ENCODE results near the gene PCIF1. TPM values are rescaled to one million over a fixed set of nuclear protein-coding genes. Genes with fewer than 3 reads are reported as not detected.

PCIF1 gene
- total RNA-seq, 1 experiment from 2014 or later, result 18.4 TPM

GRCh38 chr20:45910670-45911485 is 23.6 kb upstream of the PCIF1 start:
- Histone ChIP-seq H3K79me2 (ENCODE audit: low read length) (no peaks in the 10 kb centered on the region), H3K4me1 (ENCODE audit: insufficient read depth, low read length) (peaks cover 15% of the 10 kb centered on the region), H3K9me2 (replicated peaks; ENCODE audit: low read length) (no peaks in the 10 kb centered on the region), H3F3A (ENCODE audit: low read length, unreplicated experiment) (peaks cover 4% of the 10 kb centered on the region), H3K9ac (ENCODE audit: low read length) (peak overlapping the region; percentile 63), H3K9me3 (ENCODE audit: low read length) (no peaks in the 10 kb centered on the region), H3K27ac (ENCODE audit: low read length) (peak overlapping the region; percentile 35), H3K27me3 (ENCODE audit: low read length) (no peaks in the 10 kb centered on the region), H3K36me3 (ENCODE audit: low read depth, low read length) (no peaks in the 10 kb centered on the region), H4K20me1 (ENCODE audit: low read length) (no peaks in the 10 kb centered on the region), H3K4me2 (ENCODE audit: low read length) (peak overlapping the region; percentile 84), H2AFZ (ENCODE audit: low read length) (peak overlapping the region; percentile 53), H3K4me3 (ENCODE audit: low read length) (peak overlapping the region; percentile 65)
- intact Hi-C loops (cut with micrococcal nuclease), result no loop called here
- CTCF ChIA-PET, result no interaction called here
- POLR2A ChIA-PET (ENCODE audit: unreplicated experiment), result interaction anchor here (0.6 to 1.1 kb wide), 4 partner anchors 24 to 99 kb away, joined by 3 to 20 read pairs (median 14); no protein-coding TSS in a partner anchor
- ATAC-seq (peak; percentile 76), DNase-seq (peak; percentile 99)
- TF ChIP-seq EZH2phosphoT487 (IDR thresholded peaks at IDR 0.05; ENCODE audit: borderline replicate concordance, low read length), result no peak
- TF ChIP-seq, protein P1, sequence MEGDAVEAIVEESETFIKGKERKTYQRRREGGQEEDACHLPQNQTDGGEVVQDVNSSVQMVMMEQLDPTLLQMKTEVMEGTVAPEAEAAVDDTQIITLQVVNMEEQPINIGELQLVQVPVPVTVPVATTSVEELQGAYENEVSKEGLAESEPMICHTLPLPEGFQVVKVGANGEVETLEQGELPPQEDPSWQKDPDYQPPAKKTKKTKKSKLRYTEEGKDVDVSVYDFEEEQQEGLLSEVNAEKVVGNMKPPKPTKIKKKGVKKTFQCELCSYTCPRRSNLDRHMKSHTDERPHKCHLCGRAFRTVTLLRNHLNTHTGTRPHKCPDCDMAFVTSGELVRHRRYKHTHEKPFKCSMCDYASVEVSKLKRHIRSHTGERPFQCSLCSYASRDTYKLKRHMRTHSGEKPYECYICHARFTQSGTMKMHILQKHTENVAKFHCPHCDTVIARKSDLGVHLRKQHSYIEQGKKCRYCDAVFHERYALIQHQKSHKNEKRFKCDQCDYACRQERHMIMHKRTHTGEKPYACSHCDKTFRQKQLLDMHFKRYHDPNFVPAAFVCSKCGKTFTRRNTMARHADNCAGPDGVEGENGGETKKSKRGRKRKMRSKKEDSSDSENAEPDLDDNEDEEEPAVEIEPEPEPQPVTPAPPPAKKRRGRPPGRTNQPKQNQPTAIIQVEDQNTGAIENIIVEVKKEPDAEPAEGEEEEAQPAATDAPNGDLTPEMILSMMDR (conservative IDR thresholded peaks at IDR 0.05; ENCODE audit: low read depth, low read length), result no peak
- TF ChIP-seq EZH2 (IDR thresholded peaks at IDR 0.05; ENCODE audit: low read length, unreplicated experiment), result no peak
- no TSS peak for BruUV-seq (replicated peaks)

GRCh38 chr20:45911486-45912343 is 22.8 kb upstream of the PCIF1 start, which contains the start of gene PLTP:
TSS of gene PLTP (minus strand) at chr20:45912155. CDS start at chr20:45911452, 703 bp downstream.
- peak within 1 kb of the TSS; percentile 35 for H3K27ac ChIP-seq (ENCODE audit: low read length)
- CTCF ChIA-PET, result interaction anchor here (0.5 kb wide), 1 partner anchor 76 kb away, joined by 3 read pairs; no protein-coding TSS in a partner anchor
- H3K79me2 ChIP-seq (ENCODE audit: low read length), result no peaks in the 10 kb centered on the region
- no peaks in the 10 kb centered on the region for H3K9me2 ChIP-seq (replicated peaks; ENCODE audit: low read length)
- H4K20me1 ChIP-seq (ENCODE audit: low read length), result no peaks in the 10 kb centered on the region
- no peaks in the 10 kb centered on the region for H3K36me3 ChIP-seq (ENCODE audit: low read depth, low read length)
- peak within 1 kb of the TSS; percentile 65 for H3K4me3 ChIP-seq (ENCODE audit: low read length)
- peak within 1 kb of the TSS; percentile 84 for H3K4me2 ChIP-seq (ENCODE audit: low read length)
- no peaks in the 10 kb centered on the region for H3F3A ChIP-seq (ENCODE audit: low read length, unreplicated experiment)
- POLR2A ChIA-PET (ENCODE audit: unreplicated experiment), result interaction anchor here (0.5 to 0.7 kb wide), 4 partner anchors 24 to 100 kb away, joined by 3 to 10 read pairs (median 6); no protein-coding TSS in a partner anchor
- intact Hi-C loops (cut with micrococcal nuclease), result no loop called here
- TF ChIP-seq, protein P1 (conservative IDR thresholded peaks at IDR 0.05; ENCODE audit: low read depth, low read length), result no peak
- no peak for TF ChIP-seq EZH2phosphoT487 (IDR thresholded peaks at IDR 0.05; ENCODE audit: borderline replicate concordance, low read length)
- TF ChIP-seq EZH2 (IDR thresholded peaks at IDR 0.05; ENCODE audit: low read length, unreplicated experiment), result no peak
- H3K27me3 ChIP-seq (ENCODE audit: low read length), result no peaks in the 10 kb centered on the region
- 0 out of 2 replicates have a peak, but pooled peaks cover 9% of the 10 kb centered on the region for H3K4me1 ChIP-seq (ENCODE audit: insufficient read depth, low read length)
- ATAC-seq, result peak; percentile 27
- H3K9ac ChIP-seq (ENCODE audit: low read length), result peak within 1 kb of the TSS; percentile 63
- H3K9me3 ChIP-seq (ENCODE audit: low read length), result no peaks in the 10 kb centered on the region
- DNase-seq, result peak; percentile 38
- peak within 1 kb of the TSS; percentile 53 for H2AFZ ChIP-seq (ENCODE audit: low read length)
- BruUV-seq (replicated peaks), result TSS peak; percentile 98

Data from PC-3 (cell line).